ENCODE results near the gene RBM43.
A peak's percentile ranks its signal among the peaks of the same experiment; 100 is the strongest.
"Not testable (repeated sequence)": the region's sequence is repeated elsewhere in the genome, so short reads cannot be mapped to it uniquely, and the experiment has no call there.

Gene RBM43

DNA sequence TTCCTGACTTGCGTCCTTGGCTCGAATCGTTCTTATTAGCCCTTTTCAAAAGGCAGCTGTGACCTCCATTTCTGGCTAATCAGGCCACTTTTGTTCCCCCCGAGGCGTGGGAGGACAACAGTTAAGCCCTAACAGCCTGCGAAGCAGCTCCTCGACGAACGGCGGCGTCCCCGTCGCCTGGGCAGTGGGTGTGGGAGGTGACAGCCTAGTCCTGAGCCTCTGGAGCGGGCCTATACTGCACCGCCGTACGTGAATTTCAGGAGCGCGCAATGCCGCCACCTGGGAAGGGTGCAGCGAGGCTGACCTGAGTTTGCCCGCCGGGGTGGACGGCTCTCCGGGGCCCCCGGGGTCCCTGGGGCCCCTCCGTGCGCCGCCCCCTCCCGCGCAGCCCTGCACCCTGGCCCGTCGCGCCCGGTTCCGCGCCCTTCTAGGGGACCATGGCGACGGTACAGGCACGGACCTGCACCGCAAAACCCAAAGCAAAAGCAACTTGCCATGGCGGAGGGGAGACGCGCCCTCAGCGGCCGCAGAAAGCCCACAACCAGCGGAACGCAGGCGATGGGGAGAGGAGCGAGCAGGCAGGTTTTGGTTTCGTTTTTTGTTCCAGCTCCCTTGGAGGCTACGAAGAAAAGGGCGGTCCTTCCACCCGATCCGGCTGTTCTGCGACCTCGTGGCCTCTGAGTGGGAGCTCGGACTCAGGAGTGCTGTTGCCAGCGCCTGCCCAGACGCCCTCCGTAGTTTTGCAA is at the start of gene RBM43:
RBM43 (minus strand) TSS at position 633 of the 746 bp plus-strand sequence; CDS start at position 497, 136 bp downstream.
- no peak for TF ChIP-seq HDGF (IDR thresholded peaks at IDR 0.05; ENCODE audit: borderline replicate concordance)
- TF ChIP-seq ARNT (IDR thresholded peaks at IDR 0.05) = no peak
- TF ChIP-seq FOXM1 (IDR thresholded peaks at IDR 0.05; ENCODE audit: borderline replicate concordance) = peak; percentile 76; the same call in 1 of the 2 replicates
- no peak for TF ChIP-seq CTBP1 (IDR thresholded peaks at IDR 0.05; ENCODE audit: borderline replicate concordance)
- TF ChIP-seq SUZ12 (IDR thresholded peaks at IDR 0.05) = no peak
- peak; percentile 88 for TF ChIP-seq L3MBTL2 (conservative IDR thresholded peaks at IDR 0.05)
- no peak for TF ChIP-seq FOXK2 (IDR thresholded peaks at IDR 0.05)
- no peak for TF ChIP-seq SP1 (IDR thresholded peaks at IDR 0.05)
- no peak for TF ChIP-seq ELF4 (IDR thresholded peaks at IDR 0.05)
- ChIA-PET POLR2A (no interaction called here), CTCF (no interaction called here)
- peak; percentile 76 for DNase-seq (ENCODE audit: extremely low spot score)

DNA sequence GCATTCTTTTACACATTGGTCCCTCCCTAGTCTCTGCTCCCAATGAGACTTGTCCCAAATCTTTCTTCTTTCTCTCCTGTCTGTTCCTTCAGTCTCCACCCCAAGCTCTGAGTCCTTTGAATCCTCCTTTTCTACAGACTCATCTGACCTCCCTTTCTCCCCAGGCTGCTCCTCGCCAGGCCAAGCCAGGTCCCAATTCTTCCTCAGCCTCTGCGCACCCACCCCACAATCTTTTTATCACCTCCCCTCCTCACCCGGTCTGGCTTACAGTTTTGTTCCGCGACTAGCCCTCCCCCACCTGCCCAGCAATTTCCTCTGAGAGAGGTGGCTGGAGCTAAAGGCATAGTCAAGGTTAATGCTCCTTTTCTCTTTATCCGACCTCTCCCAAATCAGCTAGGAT is 48.6 kb upstream of the RBM43 start:
- DNase-seq (ENCODE audit: extremely low spot score); CTCF ChIA-PET; POLR2A ChIA-PET: not testable (repeated sequence)

DNA sequence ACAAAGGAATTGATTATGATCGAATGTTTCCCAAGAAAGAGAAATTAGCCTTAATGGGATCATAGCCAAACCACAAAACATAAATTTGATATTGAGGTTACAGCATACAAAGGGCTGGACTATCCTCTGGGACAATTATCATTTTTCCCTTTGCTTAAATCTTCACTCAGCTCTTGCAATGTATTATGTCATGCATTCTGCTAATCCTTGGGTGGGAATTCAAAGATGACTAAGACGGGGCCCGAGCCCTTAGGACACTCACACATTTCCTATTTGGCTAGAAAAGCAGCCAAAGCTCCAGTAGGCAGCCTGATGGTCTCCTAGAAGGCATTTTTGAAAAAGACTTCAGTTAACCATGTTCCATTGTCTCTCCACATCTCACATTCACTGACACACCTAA is 45.0 kb upstream of the RBM43 start:
- ChIA-PET CTCF (no interaction called here), POLR2A (no interaction called here)

DNA sequence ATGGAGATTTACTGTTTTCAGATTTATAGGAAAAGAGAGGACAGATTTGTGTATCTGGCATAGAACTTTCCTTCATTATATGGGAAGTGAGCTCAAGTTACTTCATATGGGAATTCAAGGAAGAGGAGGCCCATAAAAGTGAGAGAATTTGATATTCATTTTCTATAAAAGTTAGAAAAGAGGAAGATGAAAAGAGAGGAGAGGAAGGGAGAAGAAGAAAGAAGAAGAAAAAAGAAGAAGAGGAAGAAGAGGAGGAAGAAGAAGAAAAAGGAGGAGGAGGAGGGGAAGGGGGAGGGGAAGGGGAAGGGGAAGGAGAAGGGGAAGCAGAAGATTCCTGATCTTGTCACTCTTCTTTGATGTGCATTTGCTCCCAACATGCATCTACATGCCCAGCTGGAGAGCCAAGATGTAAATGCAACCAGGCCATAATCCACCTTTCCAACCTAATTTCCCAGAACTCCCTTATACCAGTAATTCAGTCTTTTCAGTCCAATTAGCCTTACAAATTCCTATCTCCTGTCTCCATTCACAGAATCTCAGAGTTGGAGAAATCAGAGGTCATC is 43.5 kb upstream of the RBM43 start:
- DNase-seq (ENCODE audit: extremely low spot score) = no peak
- CTCF ChIA-PET = no interaction called here
- POLR2A ChIA-PET = no interaction called here
- TF ChIP-seq TARDBP (IDR thresholded peaks at IDR 0.05) = no peak
- TF ChIP-seq ELF4 (IDR thresholded peaks at IDR 0.05) = no peak
- no peak for TF ChIP-seq NFRKB (IDR thresholded peaks at IDR 0.05)
- no peak for TF ChIP-seq CTBP1 (IDR thresholded peaks at IDR 0.05; ENCODE audit: borderline replicate concordance)
- TF ChIP-seq HDGF (IDR thresholded peaks at IDR 0.05; ENCODE audit: borderline replicate concordance) = no peak
- no peak for TF ChIP-seq SP1 (IDR thresholded peaks at IDR 0.05)
- TF ChIP-seq ZNF384 (IDR thresholded peaks at IDR 0.05) = no peak
- no peak for TF ChIP-seq SUZ12 (IDR thresholded peaks at IDR 0.05)
- no peak for TF ChIP-seq FOXK2 (IDR thresholded peaks at IDR 0.05)

More for the DNA sequence above, 45.0 kb upstream of the RBM43 start:
- DNase-seq (ENCODE audit: extremely low spot score) = no peak
- no peak for TF ChIP-seq L3MBTL2 (conservative IDR thresholded peaks at IDR 0.05)
- TF ChIP-seq LEF1 (IDR thresholded peaks at IDR 0.05; ENCODE audit: borderline replicate concordance) = no peak
- no peak for TF ChIP-seq NFRKB (IDR thresholded peaks at IDR 0.05)
- TF ChIP-seq FOXM1 (IDR thresholded peaks at IDR 0.05; ENCODE audit: borderline replicate concordance) = no peak
- no peak for TF ChIP-seq ARNT (IDR thresholded peaks at IDR 0.05)
- no peak for TF ChIP-seq SUZ12 (IDR thresholded peaks at IDR 0.05)
- no peak for TF ChIP-seq BHLHE40 (IDR thresholded peaks at IDR 0.05; ENCODE audit: borderline replicate concordance)
- TF ChIP-seq ZNF384 (IDR thresholded peaks at IDR 0.05) = no peak
- TF ChIP-seq CTBP1 (IDR thresholded peaks at IDR 0.05; ENCODE audit: borderline replicate concordance) = no peak
- TF ChIP-seq SP1 (IDR thresholded peaks at IDR 0.05) = no peak

DNA sequence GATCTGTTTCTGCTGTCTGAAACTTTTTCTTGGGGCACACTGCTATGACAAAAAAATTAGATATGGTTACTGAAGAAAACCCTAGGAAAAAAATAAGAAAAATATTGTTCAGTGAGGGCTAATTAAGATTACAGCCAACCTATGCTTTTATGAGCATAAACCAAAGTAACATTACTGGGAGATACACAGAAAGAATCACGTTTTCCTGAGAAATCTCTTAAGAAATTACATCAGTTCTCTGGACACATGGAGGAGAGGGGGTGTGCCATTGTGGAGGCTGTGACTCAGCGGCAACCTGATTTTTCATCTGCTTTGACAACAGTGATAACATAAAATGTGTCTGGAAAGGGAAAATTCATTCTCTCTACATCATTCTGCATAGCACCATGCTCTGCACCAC is 41.2 kb upstream of the RBM43 start:
- ChIA-PET CTCF (no interaction called here), POLR2A (no interaction called here)
- TF ChIP-seq SUZ12 (IDR thresholded peaks at IDR 0.05) (no peak), FOXM1 (IDR thresholded peaks at IDR 0.05; ENCODE audit: borderline replicate concordance) (no peak), FOXA1 (IDR thresholded peaks at IDR 0.05) (no peak), L3MBTL2 (conservative IDR thresholded peaks at IDR 0.05) (no peak), NFRKB (IDR thresholded peaks at IDR 0.05) (no peak), HDGF (IDR thresholded peaks at IDR 0.05; ENCODE audit: borderline replicate concordance) (no peak), ZNF384 (IDR thresholded peaks at IDR 0.05) (no peak), BHLHE40 (IDR thresholded peaks at IDR 0.05; ENCODE audit: borderline replicate concordance) (no peak)
- TF ChIP-seq, protein P1, sequence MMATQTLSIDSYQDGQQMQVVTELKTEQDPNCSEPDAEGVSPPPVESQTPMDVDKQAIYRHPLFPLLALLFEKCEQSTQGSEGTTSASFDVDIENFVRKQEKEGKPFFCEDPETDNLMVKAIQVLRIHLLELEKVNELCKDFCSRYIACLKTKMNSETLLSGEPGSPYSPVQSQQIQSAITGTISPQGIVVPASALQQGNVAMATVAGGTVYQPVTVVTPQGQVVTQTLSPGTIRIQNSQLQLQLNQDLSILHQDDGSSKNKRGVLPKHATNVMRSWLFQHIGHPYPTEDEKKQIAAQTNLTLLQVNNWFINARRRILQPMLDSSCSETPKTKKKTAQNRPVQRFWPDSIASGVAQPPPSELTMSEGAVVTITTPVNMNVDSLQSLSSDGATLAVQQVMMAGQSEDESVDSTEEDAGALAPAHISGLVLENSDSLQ (IDR thresholded peaks at IDR 0.05) = no peak
- peak; percentile 27 for DNase-seq (ENCODE audit: extremely low spot score)

DNA sequence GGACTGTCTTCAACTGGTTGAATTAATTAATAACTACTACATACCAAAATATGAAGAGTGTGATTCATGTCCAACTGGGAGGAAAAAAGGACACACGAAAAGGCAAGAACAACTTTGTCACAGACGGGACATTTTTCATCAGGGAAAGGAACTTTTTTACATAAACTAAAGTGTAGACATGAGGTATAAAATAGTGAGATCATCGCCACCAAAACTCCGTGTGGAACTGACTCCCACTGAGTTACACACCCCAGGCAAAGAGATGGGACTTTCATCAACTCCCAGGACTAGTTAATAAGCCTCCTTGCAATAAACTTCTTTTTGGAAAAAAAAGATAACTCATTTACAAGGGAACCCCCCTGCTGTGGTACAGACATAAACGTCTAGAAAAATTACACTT is 40.7 kb upstream of the RBM43 start:
- TF ChIP-seq FOXK2 (IDR thresholded peaks at IDR 0.05) (no peak), BHLHE40 (IDR thresholded peaks at IDR 0.05; ENCODE audit: borderline replicate concordance) (no peak), FOXA1 (IDR thresholded peaks at IDR 0.05) (no peak), CTBP1 (IDR thresholded peaks at IDR 0.05; ENCODE audit: borderline replicate concordance) (0 out of 2 replicates have a peak, but pooled peaks have one; percentile 28), ZNF384 (IDR thresholded peaks at IDR 0.05) (no peak)
- DNase-seq (ENCODE audit: extremely low spot score) = no peak
- CTCF ChIA-PET = no interaction called here
- POLR2A ChIA-PET = no interaction called here

DNA sequence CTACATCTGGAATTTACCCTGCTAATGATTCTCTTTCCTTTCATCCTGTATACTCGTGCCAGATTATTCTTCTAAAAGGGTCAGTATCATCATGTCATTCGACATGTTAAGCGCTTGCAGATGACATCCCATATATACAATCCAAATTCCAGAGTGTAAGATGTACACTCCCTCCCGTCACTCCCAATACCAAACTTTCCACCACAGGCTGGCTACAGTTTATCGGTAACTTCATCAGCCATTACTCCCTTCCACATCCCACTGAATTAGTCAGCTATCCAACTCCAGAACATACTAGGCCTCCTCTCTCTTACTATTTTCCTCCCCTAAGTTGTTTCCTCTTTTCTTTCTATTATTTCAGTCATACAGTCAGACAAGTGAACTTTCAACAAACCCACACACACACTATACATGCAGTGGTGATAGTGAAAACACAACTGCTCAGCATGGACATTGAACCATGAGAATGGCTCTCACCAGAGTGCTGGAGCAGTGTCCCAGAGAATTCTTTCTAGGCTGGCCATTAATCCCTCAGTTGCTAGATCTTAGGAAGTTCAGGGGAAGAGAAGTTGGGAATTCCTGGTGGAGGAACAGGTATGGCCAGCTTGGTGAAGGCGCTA is 38.4 kb upstream of the RBM43 start:
- TF ChIP-seq FOXK2 (IDR thresholded peaks at IDR 0.05) (no peak), ZNF384 (IDR thresholded peaks at IDR 0.05) (no peak)
- POLR2A ChIA-PET = no interaction called here
- no peak for DNase-seq (ENCODE audit: extremely low spot score)
- CTCF ChIA-PET = no interaction called here

DNA sequence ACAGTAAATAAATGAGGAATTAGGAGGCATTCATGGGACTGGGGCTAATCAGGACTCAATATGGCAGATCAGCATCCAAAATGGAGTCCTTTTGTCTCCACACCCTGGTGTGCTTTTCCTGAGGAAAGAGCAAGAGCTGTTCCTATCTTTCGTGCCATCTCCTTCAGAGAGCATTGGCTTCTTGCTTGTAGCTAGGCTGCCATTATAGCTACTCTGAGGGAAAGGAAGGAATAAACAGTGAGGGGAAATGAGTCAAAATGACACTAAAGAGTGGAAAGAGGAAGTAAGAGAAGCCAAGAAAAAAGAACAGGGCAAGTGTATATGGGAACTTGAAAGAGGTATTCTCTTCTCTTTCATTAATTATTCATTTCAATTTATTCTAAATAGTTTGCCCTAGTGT is 36.2 kb upstream of the RBM43 start:
- no peak for DNase-seq (ENCODE audit: extremely low spot score)
- ChIA-PET CTCF (no interaction called here), POLR2A (no interaction called here)
- TF ChIP-seq, protein P1 (IDR thresholded peaks at IDR 0.05) = no peak
- no peak for TF ChIP-seq LEF1 (IDR thresholded peaks at IDR 0.05; ENCODE audit: borderline replicate concordance)
- no peak for TF ChIP-seq ELF4 (IDR thresholded peaks at IDR 0.05)
- TF ChIP-seq ARNT (IDR thresholded peaks at IDR 0.05) = no peak
- no peak for TF ChIP-seq BHLHE40 (IDR thresholded peaks at IDR 0.05; ENCODE audit: borderline replicate concordance)
- no peak for TF ChIP-seq HDGF (IDR thresholded peaks at IDR 0.05; ENCODE audit: borderline replicate concordance)
- TF ChIP-seq SP1 (IDR thresholded peaks at IDR 0.05) = no peak
- TF ChIP-seq CTBP1 (IDR thresholded peaks at IDR 0.05; ENCODE audit: borderline replicate concordance) = no peak
- no peak for TF ChIP-seq FOXK2 (IDR thresholded peaks at IDR 0.05)
- TF ChIP-seq FOXM1 (IDR thresholded peaks at IDR 0.05; ENCODE audit: borderline replicate concordance) = no peak
- TF ChIP-seq FOXA1 (IDR thresholded peaks at IDR 0.05) = no peak
- no peak for TF ChIP-seq L3MBTL2 (conservative IDR thresholded peaks at IDR 0.05)
- no peak for TF ChIP-seq SUZ12 (IDR thresholded peaks at IDR 0.05)

DNA sequence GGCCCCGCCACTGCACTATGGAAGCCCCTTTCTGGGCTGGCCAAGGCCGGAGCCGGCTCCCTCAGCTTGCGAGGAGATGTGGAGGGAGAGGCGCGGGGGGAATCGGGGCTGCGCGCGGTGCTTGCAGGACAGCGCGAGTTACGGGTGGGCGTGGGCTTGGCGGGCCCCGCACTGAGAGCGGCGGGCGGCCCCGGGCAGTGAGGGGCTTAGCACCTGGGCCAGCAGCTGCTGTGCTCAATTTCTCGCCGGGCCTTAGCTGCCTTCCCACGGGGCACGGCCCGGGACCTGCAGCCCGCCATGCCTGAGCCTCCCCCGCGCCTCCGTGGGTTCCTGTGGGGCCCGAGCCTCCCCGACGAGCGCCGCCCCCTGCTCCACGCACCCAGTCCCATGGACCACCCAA is 34.3 kb upstream of the RBM43 start:
- DNase-seq (ENCODE audit: extremely low spot score); CTCF ChIA-PET; POLR2A ChIA-PET: not testable (repeated sequence)

Data from HEK293T (cell line).